NT2/D1 (cell line): ENCODE measurements around the gene FCER2.

Source experiments
- SUZ12 ChIP-seq: IDR thresholded peaks from 2 replicates; pipeline ENCODE4 v1.6.1; 2011; ENCODE audit not compliant: insufficient read length, insufficient read depth; ENCODE audit errors: extremely low read depth
- YY1 ChIP-seq: IDR thresholded peaks from 2 replicates; pipeline ENCODE4 v1.6.1; 2011; ENCODE audit not compliant: insufficient read length, insufficient read depth
- ZNF274 ChIP-seq: IDR thresholded peaks from 2 replicates; pipeline ENCODE4 v1.6.1; 2011; ENCODE audit warnings: mild to moderate bottlenecking, low read depth, low read length

DNA sequence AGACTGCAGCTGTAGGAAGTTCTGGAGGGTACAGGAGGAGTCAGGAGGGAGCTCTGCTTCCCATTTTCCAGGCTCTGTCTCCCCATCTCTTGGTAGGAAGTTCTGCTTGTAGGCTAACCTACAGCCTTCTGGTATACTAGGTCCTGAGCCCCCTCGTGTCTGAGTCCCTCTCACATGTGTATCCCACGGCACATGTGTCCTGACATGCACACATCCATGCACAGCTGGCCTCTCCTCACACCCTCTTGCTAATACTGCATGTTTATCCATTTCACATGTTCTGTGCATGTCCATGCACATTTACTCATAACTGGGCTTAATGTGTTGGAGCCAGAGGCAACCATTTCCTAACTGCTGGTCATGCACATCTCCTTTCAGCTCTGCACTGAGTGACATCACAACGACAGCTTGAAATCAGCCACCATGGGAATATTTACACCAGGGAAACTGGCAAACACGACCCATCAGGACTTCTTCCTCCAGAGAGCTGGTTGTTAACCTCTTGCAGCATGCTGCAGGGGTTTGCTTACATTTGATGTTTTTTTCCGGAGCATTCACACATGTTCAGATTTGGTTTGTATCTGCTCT, 42.4 kb upstream of the FCER2 start:
- TF ChIP-seq YY1 = no peak
- no peak for TF ChIP-seq SUZ12
- TF ChIP-seq ZNF274 = no peak
